Activated CD4-positive, alpha-beta T cell treated with anti-CD3 and anti-CD28 coated beads, Interleukin-10, Interleukin-2, amounts not matched to agents 100 ng/mL and 50 ng/mL, durations not matched to agents 16 hours and 8 hours (primary cell): ENCODE results near the gene SMIM10.
"Not testable (repeated sequence)": the region's sequence is repeated elsewhere in the genome, so short reads cannot be mapped to it uniquely, and the experiment has no call there.

Experiments used
- DNase-seq: peaks from one replicate; pipeline ENCODE4 v3.0.0-alpha.2; 2020

SMIM10 gene

DNA sequence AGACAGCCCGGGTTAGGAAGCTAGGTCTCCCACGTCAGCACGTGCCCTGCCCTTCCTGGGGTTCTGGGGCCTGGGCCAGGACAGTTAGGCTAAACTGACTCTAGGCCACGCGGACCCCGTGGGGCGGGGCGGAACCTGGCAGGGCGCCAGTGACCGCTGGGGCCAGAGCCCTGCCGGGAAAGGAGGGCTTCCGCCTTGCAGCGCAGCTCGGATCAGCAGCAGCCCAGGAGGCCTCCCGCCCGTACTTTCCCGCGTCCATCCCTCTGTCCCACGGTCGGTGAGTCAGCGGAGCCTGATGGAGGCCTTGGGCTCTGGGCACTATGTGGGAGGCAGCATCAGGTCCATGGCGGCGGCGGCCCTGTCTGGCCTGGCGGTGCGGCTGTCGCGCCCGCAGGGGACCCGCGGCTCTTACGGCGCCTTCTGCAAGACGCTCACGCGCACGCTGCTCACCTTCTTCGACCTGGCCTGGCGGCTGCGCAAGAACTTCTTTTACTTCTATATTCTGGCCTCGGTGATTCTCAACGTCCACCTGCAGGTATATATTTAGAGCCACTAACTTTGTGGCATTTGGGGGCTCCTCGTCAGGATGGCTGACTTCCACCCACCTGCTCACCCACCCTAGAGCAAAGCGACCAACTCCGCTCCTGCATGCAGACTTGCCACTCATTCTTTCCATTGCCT, at the start of gene SMIM10:
Gene SMIM10, plus strand, starts transcription at position 191 of the 681 bp plus-strand sequence. Its CDS starts 105 bp downstream, at position 296.
- DNase-seq: peak; percentile 26

- DNase-seq: not testable (repeated sequence)
These were observed 44.4 kb upstream of the SMIM10 start for GRCh38 chrX:134946364-134946763.

DNA sequence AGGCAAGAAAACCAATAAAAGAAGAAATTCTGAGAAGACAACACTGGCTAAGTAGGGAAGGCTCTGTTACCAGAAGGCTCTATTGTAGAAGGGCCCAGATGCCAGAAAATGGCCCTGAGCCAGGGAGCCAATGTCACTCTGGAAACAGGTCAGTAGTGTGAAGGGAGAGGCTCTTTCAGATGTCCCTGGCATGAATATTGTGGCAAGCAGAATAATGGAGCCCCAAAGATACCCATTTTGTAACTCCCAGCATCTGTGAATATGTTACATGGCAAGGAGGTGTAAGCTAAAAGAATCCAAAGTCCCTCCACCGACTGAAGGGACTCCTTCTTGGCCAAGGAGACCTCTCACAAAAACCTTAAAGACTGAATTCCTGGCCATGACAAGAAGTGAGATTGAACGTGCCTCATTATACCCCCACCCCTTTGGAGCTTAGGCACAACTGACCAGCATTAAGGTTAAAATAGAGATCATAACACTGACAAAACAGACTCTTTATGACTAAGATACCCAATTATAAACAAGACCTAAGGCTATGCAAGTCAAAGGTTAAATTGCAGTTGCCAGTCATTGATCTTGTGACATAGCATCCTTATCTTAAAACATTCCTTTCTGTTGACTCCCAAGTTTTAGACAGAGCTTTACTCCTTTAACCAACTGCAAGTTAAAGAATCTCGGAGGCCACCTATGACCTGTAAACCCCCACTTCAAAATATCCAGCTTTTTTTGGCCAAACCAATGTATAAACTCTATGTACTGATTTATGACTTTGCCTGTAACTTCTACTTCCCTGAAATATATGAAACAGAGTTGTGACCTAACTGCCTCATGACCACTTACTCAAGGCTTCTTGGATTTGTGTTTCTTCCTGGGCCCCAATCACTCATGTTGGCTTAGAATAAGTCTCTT, 42.2 kb upstream of the SMIM10 start:
- no peak for DNase-seq

DNA sequence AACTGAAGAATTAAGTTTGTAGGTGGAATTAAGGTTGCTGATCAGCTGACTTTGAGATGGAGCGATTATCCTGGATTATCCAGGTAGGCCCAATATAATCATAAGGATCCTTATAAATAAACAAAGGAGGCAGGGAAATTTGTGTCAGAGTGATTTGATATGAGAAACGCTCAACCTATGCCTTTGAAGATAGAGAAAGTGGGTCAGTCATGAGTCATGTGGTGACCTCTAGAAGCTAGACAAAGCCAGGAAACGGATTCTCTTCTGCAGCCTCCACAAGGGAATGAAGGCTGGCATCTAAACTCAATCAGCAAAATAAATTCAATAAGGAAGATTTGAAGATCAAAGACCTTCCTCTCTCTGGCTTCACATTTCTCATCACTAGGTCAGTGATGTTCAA, 41.5 kb upstream of the SMIM10 start:
- no peak for DNase-seq

DNA sequence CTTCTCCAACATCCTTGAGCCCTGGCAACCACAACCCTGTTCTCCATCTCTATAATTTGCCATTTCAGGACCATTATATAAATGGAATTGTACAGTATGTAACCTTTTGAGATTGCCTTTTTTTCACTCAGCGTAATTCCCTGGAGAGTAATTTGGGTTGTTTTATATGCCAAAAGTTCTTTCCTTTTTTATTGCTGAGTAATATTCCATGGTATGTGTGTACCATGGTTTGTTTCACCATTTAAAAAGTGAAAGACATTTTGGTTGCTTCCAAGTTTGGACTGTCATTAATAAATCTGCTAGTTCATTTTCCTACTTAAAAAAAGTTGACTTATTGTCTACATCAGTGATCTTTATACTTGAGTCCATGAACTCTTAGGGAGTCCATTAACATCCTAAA, 33.0 kb upstream of the SMIM10 start:
- no peak for DNase-seq

GRCh38 chrX:134960366-134960765, 30.4 kb upstream of the SMIM10 start:
- not testable (repeated sequence) for DNase-seq

DNA sequence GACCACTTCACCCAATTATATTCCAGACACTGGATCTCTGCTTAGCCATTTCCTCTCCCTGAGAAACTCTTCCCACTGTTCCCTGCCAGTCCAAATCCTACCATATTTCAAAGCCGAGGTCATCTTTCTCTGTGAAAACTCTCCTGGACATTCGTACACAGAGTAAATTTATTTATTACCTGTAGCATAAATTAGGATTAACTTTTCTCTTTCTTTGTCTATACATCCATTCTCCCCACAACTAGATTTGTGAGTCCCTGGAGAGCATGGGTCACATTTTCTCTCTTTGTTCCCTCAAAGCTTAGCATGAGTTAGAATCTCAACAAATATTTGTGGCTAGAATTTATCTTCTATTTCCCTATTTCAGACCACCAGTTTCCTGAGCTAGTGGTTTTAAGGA, 27.8 kb upstream of the SMIM10 start:
- DNase-seq: no peak

- DNase-seq: no peak
These were observed 21.1 kb upstream of the SMIM10 start for GRCh38 chrX:134969726-134970125.

GRCh38 chrX:134971926-134972325, 18.9 kb upstream of the SMIM10 start:
- DNase-seq: no peak

DNA sequence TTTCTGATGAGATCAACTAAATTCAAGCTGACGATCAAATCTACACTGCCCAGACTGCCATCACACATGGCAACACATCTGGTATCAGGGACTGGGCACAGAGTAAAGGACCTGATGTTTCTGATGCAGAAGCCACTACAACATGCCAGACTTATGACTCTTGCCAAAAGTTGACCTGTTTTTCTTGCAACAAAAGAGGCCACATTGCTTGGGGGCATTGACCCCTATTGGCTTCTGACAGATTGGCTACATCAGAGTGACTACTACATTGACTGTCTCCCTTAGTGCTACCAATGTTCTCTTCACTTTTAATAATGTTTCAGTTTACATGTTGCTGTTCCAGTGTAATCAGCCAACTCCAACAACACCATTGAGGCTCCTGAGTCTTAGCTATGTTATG, 15.3 kb upstream of the SMIM10 start:
- DNase-seq: no peak

DNA sequence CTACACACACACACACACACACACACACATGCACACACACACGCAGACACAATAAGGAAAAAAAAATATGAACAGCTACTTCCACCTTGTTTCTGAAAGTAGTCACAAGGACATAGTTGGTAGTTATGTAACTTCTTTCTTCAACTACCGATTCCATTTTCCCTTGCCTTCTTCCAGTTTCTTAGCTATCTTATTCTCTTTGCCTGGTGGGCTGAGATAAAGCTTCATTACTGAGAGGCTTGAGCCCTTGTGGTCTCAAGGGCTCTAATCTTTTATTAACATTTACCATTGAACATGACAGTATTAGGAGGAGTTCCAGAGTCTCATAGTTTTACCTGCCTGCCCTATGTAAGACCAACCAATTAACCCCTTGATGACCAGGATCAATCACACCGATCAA, 8.9 kb upstream of the SMIM10 start:
- no peak for DNase-seq

GRCh38 chrX:134982748-134983147, 8.0 kb upstream of the SMIM10 start:
- DNase-seq: no peak

DNA sequence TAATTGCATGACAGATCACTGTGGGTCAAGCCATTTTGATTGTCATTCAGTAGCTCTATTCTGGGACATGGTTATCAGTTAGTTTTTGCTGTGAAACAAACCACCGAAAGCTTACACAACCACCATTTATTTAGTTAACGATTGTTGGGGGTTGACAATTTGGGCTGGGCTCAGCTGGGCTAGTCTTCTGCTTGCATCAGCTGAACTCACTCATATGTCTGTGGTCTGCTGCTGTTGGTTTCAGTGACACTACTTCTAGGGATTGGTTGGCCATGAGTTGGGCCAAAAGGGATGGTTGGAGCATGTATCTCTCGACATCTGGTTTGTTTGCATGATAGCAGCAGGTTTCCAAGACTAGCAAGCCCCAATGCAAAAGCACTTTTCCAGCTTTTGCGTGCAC, 5.3 kb upstream of the SMIM10 start:
- DNase-seq: no peak

DNA sequence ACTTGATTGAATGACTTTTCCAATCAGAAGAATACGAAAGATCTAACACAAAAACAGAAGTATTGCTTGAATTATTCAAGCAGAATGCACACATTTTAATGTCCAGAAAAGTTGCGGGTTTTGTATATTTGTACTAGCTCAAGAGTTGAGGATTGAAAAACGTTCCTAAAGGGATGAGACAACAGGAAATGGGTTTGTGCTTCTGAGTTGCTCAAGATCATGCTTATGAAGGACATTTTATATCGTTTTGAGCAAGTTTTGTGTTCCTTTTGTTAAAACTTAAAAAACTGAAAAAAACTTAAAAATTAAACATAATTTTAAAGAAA, 353 bp upstream of the SMIM10 start:
- DNase-seq: no peak

- no peak for DNase-seq
These were observed 6.9 kb downstream of the SMIM10 start for GRCh38 chrX:134997646-134998045.

GRCh38 chrX:134998246-134998645, 7.5 kb downstream of the SMIM10 start:
- no peak for DNase-seq

DNA sequence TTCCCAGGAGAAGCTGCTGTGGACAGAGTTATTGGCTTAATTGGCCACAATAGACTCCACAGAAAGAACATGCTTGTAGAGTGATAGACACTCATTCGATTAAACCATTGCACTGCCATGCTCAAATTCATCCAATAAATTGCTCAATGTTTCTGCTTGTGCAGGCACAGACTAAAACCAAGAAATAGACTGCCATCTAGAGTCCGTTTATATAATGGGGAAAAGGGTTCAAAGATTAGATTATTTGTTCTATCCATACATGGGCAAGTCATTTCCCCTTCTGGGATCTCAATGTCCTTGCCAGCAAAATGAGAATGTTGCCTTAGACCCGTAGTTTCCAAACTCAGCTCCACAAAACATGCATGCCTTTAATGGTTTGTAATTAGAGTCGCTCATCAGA, 8.7 kb downstream of the SMIM10 start:
- DNase-seq: peak; percentile 46

DNA sequence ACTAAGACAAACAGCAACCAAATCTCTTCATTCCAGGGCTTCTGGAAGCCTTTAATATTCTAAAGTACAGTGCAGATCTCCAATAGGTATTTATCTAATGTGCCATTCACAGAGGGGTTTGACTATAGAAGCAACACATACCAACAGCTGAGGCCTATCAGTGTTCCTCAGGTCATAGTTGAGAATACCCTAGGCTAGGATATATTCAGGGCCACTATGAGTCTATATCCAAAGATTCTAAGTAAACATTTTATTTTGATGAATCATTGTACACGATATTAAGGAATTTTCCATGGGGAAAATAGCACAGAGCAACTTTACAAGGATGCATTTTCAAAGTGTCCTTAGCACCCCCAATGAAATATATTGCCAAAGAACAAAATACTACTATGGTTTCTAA, 9.7 kb downstream of the SMIM10 start:
- no peak for DNase-seq

- DNase-seq: peak; percentile 91
These were observed 13.3 kb downstream of the SMIM10 start for GRCh38 chrX:135003876-135004623.

DNA sequence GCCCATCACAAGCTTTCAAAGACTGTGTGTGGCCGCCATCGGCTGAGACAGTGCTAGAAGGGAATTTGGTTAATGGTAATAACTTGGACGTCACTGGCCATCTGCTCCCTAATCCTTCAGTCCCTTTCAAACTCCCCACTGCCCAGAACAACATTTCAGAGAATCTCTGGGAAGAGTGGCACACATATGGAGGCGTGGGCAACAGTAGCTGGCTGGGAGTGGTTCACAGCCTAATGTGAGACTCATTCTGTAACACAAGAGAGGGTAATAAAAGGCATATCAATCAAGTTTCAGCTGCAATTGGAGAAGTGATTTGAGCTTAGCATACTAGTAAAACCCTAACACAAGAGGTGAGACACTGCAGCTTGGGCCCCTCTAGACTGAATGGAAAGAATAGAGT, 15.4 kb downstream of the SMIM10 start:
- no peak for DNase-seq

- DNase-seq: no peak
These were observed 18.3 kb downstream of the SMIM10 start for GRCh38 chrX:135009057-135009610.

DNA sequence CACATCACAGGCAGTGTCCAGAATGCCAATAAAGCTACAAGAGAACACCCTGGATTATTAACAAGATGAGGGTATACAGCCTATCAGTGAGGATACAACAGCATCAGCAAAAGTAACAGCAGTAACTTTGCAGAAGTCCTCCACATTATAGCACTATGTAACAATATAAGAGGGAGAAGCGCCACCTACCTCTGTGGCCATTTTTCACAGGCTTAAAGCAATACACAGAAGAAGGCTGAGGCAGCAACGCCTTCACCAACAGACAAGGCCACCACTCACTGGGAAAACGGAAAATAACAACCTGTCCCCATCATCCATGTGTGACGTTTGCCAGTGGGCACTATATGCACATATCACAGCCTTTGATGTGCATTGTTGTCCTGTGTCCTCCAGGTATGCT, 19.0 kb downstream of the SMIM10 start:
- DNase-seq: no peak

- DNase-seq: no peak
These were observed 20.1 kb downstream of the SMIM10 start for GRCh38 chrX:135010921-135011320.
